ENCODE data around the gene DFFB.

DNA sequence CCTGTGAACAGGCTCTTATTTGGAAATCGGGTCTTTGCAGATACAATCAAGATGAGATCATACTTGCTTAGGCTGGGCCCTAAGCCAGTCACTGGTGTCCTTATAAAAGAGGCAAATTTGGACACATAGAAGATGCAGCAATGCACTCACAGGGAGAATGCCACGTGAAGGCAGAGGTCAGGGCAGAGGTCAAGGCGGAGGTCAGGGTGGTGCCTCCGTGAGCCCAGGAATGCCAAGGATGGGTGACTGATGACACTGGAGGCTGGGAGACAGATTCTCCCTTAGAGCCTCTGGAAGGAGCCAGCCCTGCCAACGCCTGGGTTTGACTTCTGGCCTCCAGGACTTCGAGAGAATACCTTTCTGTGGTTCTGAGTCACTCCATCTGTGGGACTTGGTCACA, 65.6 kb downstream of the DFFB start:
- no peak for TF ChIP-seq NCOA6 (IDR thresholded peaks at IDR 0.05)
- TF ChIP-seq MAFG (tag; conservative IDR thresholded peaks at IDR 0.05): no peak
- TF ChIP-seq, protein P1, sequence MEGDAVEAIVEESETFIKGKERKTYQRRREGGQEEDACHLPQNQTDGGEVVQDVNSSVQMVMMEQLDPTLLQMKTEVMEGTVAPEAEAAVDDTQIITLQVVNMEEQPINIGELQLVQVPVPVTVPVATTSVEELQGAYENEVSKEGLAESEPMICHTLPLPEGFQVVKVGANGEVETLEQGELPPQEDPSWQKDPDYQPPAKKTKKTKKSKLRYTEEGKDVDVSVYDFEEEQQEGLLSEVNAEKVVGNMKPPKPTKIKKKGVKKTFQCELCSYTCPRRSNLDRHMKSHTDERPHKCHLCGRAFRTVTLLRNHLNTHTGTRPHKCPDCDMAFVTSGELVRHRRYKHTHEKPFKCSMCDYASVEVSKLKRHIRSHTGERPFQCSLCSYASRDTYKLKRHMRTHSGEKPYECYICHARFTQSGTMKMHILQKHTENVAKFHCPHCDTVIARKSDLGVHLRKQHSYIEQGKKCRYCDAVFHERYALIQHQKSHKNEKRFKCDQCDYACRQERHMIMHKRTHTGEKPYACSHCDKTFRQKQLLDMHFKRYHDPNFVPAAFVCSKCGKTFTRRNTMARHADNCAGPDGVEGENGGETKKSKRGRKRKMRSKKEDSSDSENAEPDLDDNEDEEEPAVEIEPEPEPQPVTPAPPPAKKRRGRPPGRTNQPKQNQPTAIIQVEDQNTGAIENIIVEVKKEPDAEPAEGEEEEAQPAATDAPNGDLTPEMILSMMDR (IDR thresholded peaks at IDR 0.05 in 2 of 3, conservative IDR thresholded peaks at IDR 0.05 in 1 of 3; ENCODE audit: insufficient read depth in 2 of 3, low read depth in 1 of 3, low read length in 3 of 3): no peak
- TF ChIP-seq ZNF644 (tag; IDR thresholded peaks at IDR 0.05; ENCODE audit: low read depth): no peak
- TF ChIP-seq ZNF274 (IDR thresholded peaks at IDR 0.05; ENCODE audit: borderline replicate concordance, low read depth, low read length): no peak
- TF ChIP-seq, protein P2, sequence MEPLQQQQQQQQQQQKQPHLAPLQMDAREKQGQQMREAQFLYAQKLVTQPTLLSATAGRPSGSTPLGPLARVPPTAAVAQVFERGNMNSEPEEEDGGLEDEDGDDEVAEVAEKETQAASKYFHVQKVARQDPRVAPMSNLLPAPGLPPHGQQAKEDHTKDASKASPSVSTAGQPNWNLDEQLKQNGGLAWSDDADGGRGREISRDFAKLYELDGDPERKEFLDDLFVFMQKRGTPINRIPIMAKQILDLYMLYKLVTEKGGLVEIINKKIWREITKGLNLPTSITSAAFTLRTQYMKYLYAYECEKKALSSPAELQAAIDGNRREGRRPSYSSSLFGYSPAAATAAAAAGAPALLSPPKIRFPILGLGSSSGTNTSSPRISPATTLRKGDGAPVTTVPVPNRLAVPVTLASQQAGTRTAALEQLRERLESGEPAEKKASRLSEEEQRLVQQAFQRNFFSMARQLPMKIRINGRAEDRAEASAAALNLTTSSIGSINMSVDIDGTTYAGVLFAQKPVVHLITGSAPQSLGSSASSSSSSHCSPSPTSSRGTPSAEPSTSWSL (CRISPR knock-in tag; IDR thresholded peaks at IDR 0.05; ENCODE audit: borderline replicate concordance): no peak
- TF ChIP-seq BRD4 (IDR thresholded peaks at IDR 0.05): no peak
- TF ChIP-seq ZEB2 (IDR thresholded peaks at IDR 0.05): no peak
- TF ChIP-seq, protein P3, sequence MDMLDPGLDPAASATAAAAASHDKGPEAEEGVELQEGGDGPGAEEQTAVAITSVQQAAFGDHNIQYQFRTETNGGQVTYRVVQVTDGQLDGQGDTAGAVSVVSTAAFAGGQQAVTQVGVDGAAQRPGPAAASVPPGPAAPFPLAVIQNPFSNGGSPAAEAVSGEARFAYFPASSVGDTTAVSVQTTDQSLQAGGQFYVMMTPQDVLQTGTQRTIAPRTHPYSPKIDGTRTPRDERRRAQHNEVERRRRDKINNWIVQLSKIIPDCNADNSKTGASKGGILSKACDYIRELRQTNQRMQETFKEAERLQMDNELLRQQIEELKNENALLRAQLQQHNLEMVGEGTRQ (CRISPR knock-in tag; IDR thresholded peaks at IDR 0.05): no peak
- TF ChIP-seq ZNF707 (CRISPR knock-in tag; conservative IDR thresholded peaks at IDR 0.05): no peak
- TF ChIP-seq GTF2A2 (tag; IDR thresholded peaks at IDR 0.05): no peak
- TF ChIP-seq, protein P4, sequence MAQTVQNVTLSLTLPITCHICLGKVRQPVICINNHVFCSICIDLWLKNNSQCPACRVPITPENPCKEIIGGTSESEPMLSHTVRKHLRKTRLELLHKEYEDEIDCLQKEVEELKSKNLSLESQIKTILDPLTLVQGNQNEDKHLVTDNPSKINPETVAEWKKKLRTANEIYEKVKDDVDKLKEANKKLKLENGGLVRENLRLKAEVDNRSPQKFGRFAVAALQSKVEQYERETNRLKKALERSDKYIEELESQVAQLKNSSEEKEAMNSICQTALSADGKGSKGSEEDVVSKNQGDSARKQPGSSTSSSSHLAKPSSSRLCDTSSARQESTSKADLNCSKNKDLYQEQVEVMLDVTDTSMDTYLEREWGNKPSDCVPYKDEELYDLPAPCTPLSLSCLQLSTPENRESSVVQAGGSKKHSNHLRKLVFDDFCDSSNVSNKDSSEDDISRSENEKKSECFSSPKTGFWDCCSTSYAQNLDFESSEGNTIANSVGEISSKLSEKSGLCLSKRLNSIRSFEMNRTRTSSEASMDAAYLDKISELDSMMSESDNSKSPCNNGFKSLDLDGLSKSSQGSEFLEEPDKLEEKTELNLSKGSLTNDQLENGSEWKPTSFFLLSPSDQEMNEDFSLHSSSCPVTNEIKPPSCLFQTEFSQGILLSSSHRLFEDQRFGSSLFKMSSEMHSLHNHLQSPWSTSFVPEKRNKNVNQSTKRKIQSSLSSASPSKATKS (CRISPR knock-in tag; IDR thresholded peaks at IDR 0.05): no peak
- no peak for TF ChIP-seq ZNF507 (tag; conservative IDR thresholded peaks at IDR 0.05)
- TF ChIP-seq, protein P5, sequence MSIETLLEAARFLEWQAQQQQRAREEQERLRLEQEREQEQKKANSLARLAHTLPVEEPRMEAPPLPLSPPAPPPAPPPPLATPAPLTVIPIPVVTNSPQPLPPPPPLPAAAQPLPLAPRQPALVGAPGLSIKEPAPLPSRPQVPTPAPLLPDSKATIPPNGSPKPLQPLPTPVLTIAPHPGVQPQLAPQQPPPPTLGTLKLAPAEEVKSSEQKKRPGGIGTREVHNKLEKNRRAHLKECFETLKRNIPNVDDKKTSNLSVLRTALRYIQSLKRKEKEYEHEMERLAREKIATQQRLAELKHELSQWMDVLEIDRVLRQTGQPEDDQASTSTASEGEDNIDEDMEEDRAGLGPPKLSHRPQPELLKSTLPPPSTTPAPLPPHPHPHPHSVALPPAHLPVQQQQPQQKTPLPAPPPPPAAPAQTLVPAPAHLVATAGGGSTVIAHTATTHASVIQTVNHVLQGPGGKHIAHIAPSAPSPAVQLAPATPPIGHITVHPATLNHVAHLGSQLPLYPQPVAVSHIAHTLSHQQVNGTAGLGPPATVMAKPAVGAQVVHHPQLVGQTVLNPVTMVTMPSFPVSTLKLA (conservative IDR thresholded peaks at IDR 0.05): no peak

All from K562 (cell line).